ENCODE results near the gene NDRG3.

DNA sequence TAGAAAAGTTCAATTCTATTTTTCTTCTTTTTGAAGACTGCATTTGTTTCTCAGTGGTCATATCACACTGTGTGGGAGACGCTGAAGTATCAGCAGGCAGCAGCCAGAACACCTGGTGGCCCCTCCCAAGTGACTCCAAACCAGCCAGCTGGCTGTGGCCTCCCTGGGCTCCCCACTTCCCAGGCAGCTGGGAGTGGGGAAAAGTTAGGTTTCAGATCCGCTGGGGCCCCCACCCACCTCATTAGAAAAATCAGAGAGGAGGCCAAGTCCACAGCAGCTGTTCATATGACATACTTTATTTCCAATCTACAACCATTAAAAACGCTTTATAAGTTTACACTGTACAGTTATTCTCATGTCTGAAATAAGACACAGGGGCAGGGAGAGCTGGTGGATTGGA is 31.3 kb upstream of the NDRG3 start:
- no peak for TF ChIP-seq POLR2AphosphoS5 (IDR thresholded peaks at IDR 0.05)
- TF ChIP-seq, protein P1, sequence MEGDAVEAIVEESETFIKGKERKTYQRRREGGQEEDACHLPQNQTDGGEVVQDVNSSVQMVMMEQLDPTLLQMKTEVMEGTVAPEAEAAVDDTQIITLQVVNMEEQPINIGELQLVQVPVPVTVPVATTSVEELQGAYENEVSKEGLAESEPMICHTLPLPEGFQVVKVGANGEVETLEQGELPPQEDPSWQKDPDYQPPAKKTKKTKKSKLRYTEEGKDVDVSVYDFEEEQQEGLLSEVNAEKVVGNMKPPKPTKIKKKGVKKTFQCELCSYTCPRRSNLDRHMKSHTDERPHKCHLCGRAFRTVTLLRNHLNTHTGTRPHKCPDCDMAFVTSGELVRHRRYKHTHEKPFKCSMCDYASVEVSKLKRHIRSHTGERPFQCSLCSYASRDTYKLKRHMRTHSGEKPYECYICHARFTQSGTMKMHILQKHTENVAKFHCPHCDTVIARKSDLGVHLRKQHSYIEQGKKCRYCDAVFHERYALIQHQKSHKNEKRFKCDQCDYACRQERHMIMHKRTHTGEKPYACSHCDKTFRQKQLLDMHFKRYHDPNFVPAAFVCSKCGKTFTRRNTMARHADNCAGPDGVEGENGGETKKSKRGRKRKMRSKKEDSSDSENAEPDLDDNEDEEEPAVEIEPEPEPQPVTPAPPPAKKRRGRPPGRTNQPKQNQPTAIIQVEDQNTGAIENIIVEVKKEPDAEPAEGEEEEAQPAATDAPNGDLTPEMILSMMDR (IDR thresholded peaks at IDR 0.05) = no peak
- no peak for TF ChIP-seq POLR2A (IDR thresholded peaks at IDR 0.05)
